Keratinocyte (primary cell): ENCODE measurements around the gene ORM2. TPM values are rescaled to one million over a fixed set of nuclear protein-coding genes. Genes with fewer than 3 reads are reported as not detected.
A peak's percentile ranks its signal among the peaks of the same experiment; 100 is the strongest.

Experiments used
- DNase-seq: peaks from one replicate; pipeline ENCODE4 v3.0.0-alpha.2; 2011; ENCODE audit warnings: low read depth, missing footprints, low spot score
- FAIRE-seq: peaks from 2 replicates; lab custom pipeline; 2011; peaks lifted over from hg19 to GRCh38; lab: Jason Lieb, UNC
- H2AFZ ChIP-seq: 2 replicates; pipeline ENCODE4 v1.6.0; 2012; ENCODE audit warnings: low read length, control low read depth, inconsistent platforms; ENCODE audit not compliant: control insufficient read depth
- H3K27ac ChIP-seq: 2 replicates; pipeline ENCODE4 v1.5.1; 2011; ENCODE audit warnings: low read length; ENCODE audit not compliant: control insufficient read depth, insufficient read depth
- H3K27me3 ChIP-seq: 3 replicates; pipeline ENCODE4 v1.6.0; 2011; ENCODE audit warnings: low read length; ENCODE audit not compliant: control insufficient read depth, insufficient read depth; ENCODE audit errors: extremely low read depth
- H3K36me3 ChIP-seq, 2 experiments: 2 replicates in 1 of 2; 3 replicates in 1 of 2; pipeline ENCODE4 v1.5.1; 2011; ENCODE audit warnings: low read length in 2 of 2, mild to moderate bottlenecking in 1 of 2; ENCODE audit not compliant: control insufficient read depth in 2 of 2, insufficient read depth in 2 of 2; ENCODE audit errors: extremely low read depth in 1 of 2
- H3K4me1 ChIP-seq: 3 replicates; pipeline ENCODE4 v1.5.1; 2011; ENCODE audit warnings: low read length; ENCODE audit not compliant: control insufficient read depth, insufficient read depth; ENCODE audit errors: extremely low read depth
- H3K4me2 ChIP-seq: 3 replicates; pipeline ENCODE4 v1.6.0; 2011; ENCODE audit warnings: low read depth, low read length; ENCODE audit not compliant: control insufficient read depth, insufficient read depth; ENCODE audit errors: extremely low read depth
- H3K4me3 ChIP-seq, 3 experiments: fragments of 200-600 bp in 1 of 3; sonication (generic) in 1 of 3; 2 replicates in 2 of 3; 3 replicates in 1 of 3; pipeline ENCODE4 v1.5.1; 2011 to 2016; ENCODE audit warnings: low read length in 3 of 3, mild to moderate bottlenecking in 3 of 3, control low read depth in 2 of 3, inconsistent platforms in 1 of 3, low read depth in 1 of 3, mixed read lengths in 1 of 3, mixed run types in 1 of 3, moderate library complexity in 1 of 3; ENCODE audit not compliant: control insufficient read depth in 2 of 3, insufficient read depth in 2 of 3; ENCODE audit errors: extremely low read depth in 1 of 3
- H3K79me2 ChIP-seq: 2 replicates; pipeline ENCODE4 v1.6.0; 2012; ENCODE audit warnings: low read length; ENCODE audit not compliant: control insufficient read depth, insufficient read depth
- H3K9ac ChIP-seq: 3 replicates; pipeline ENCODE4 v1.6.0; 2011; ENCODE audit warnings: low read length; ENCODE audit not compliant: control insufficient read depth, insufficient read depth; ENCODE audit errors: extremely low read depth
- H3K9me1 ChIP-seq: 3 replicates; pipeline ENCODE4 v1.6.0; 2011; ENCODE audit warnings: low read length; ENCODE audit not compliant: control insufficient read depth, insufficient read depth; ENCODE audit errors: extremely low read depth
- H3K9me3 ChIP-seq: 2 replicates; pipeline ENCODE4 v1.5.1; 2012; ENCODE audit warnings: low read depth, low read length; ENCODE audit not compliant: control insufficient read depth
- H4K20me1 ChIP-seq: 3 replicates; pipeline ENCODE4 v1.6.0; 2011; ENCODE audit warnings: low read length; ENCODE audit not compliant: control insufficient read depth, insufficient read depth; ENCODE audit errors: extremely low read depth
- EZH2 ChIP-seq: IDR thresholded peaks from one replicate; pipeline ENCODE4 v1.6.1; 2012; ENCODE audit warnings: inconsistent platforms, mild to moderate bottlenecking, low read length, moderate library complexity
- dilution Hi-C: fragments of 300-500 bp; cut with MboI; formaldehyde crosslinking; loops from one replicate; pipeline ENCODE4 v1.7.0; 2020; ENCODE audit warnings: low sequenced_read_pairs; ENCODE audit not compliant: extremely low pct_ligation_motif_present
- polyA plus RNA-seq, 5 experiments: library from polyadenylated mRNA; depleted of rRNA in 3 of 5; stranded (reverse) in 3 of 5; stranded (forward) in 1 of 5; unstranded in 1 of 5; fragments of >200 nt; gene quantifications; 1 replicate in 1 of 5; 2 replicates in 3 of 5; 3 replicates in 1 of 5; pipeline versions ENCODE4 v1.2.1 to v1.2.3, GENCODE V29; 2011 to 2012; ENCODE audit warnings: missing spikeins in 2 of 5, low read depth in 1 of 5, low replicate concordance in 1 of 5
- TF ChIP-seq, protein P1 (sequence below), 3 experiments: IDR thresholded peaks in 1 of 3; conservative IDR thresholded peaks in 1 of 3; optimal IDR thresholded peaks in 1 of 3; 2 replicates in 2 of 3; 3 replicates in 1 of 3; pipeline versions ENCODE3 to v1.5.1; 2011; ENCODE audit warnings: low read length in 3 of 3, mild to moderate bottlenecking in 3 of 3, moderate library complexity in 2 of 3, control low read depth in 1 of 3, inconsistent platforms in 1 of 3; ENCODE audit not compliant: insufficient read depth in 2 of 3; ENCODE audit errors: extremely low read depth in 1 of 3

The ORM2 gene
- polyA plus RNA-seq, 1 donor (not counting 4 experiments of a cell fraction or from before 2014, with no cell fraction given) = not detected

DNA sequence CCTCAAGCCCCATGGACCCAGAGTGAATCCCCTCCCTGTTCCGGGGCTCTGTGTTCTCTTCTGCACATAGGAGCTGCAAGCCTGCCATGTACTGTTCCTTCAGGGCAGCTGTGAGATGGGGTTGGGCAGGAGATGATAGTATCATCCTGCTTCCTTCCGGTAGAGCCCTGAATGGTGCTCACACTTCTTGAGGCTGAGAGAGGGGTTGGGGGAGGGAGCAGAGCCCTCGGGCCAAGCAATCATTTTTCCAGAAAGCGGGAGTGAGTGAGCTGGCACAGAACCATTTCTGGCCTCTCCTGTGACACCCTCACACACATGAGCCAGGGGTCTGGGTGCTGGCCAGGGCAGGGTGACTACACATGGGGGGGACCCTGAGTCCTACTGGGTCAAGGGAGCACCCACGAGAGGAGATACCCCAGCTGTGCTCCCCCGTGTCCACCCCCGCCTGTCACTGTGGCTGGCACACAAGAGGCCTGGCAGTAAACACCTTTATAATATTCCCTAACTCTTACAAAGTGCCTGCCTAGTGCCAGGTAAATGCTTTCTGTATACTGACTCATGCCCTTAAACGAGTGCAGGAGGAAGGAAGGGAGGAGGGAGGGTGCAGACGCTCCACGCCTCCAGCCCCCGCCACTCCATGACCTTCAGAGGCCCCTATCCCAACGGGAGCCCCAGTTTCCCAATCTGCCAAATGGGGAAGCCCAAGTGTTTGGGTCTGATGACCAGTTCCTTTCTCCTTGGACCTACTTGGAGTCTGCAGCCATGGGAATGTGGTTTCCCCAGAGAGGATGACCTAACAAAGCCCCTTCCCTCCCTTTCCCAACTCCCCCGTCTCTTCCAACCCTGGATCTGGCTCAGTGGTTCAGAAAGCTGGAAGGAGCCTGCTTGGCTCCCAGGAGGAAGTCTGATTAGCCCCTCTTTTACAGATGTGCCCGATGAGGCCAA, 42.6 kb downstream of the ORM2 start:
- peaks cover 17% of the 10 kb centered on the region for H3K4me1 ChIP-seq
- no peaks in the 10 kb centered on the region for H3K79me2 ChIP-seq
- H3K27ac ChIP-seq = peak overlapping the region; percentile 76
- dilution Hi-C loops = no loop called here
- DNase-seq (peak; percentile 59), FAIRE-seq (peak; percentile 84)
- TF ChIP-seq EZH2 = no peak
- TF ChIP-seq, protein P1, sequence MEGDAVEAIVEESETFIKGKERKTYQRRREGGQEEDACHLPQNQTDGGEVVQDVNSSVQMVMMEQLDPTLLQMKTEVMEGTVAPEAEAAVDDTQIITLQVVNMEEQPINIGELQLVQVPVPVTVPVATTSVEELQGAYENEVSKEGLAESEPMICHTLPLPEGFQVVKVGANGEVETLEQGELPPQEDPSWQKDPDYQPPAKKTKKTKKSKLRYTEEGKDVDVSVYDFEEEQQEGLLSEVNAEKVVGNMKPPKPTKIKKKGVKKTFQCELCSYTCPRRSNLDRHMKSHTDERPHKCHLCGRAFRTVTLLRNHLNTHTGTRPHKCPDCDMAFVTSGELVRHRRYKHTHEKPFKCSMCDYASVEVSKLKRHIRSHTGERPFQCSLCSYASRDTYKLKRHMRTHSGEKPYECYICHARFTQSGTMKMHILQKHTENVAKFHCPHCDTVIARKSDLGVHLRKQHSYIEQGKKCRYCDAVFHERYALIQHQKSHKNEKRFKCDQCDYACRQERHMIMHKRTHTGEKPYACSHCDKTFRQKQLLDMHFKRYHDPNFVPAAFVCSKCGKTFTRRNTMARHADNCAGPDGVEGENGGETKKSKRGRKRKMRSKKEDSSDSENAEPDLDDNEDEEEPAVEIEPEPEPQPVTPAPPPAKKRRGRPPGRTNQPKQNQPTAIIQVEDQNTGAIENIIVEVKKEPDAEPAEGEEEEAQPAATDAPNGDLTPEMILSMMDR (optimal IDR thresholded peaks at IDR 0.05 in 1 of 3, IDR thresholded peaks at IDR 0.05 in 1 of 3, conservative IDR thresholded peaks at IDR 0.05 in 1 of 3; ENCODE audit: extremely low read depth in 1 of 3, insufficient read depth in 2 of 3, low read length in 3 of 3) = no peak
- peak overlapping the region; percentile 50 for H3K9ac ChIP-seq
- H3K27me3 ChIP-seq = no peaks in the 10 kb centered on the region
- H3K4me3 ChIP-seq = peak overlapping the region in 1 of 3 experiments; percentile 22
- H3K36me3 ChIP-seq = peaks cover 0 to 4% of the 10 kb centered on the region in 2 experiments
- H4K20me1 ChIP-seq = no peaks in the 10 kb centered on the region
- H3K9me1 ChIP-seq = no peaks in the 10 kb centered on the region
- peak overlapping the region; percentile 74 for H3K4me2 ChIP-seq
- no peaks in the 10 kb centered on the region for H3K9me3 ChIP-seq
- peak overlapping the region; percentile 71 for H2AFZ ChIP-seq

DNA sequence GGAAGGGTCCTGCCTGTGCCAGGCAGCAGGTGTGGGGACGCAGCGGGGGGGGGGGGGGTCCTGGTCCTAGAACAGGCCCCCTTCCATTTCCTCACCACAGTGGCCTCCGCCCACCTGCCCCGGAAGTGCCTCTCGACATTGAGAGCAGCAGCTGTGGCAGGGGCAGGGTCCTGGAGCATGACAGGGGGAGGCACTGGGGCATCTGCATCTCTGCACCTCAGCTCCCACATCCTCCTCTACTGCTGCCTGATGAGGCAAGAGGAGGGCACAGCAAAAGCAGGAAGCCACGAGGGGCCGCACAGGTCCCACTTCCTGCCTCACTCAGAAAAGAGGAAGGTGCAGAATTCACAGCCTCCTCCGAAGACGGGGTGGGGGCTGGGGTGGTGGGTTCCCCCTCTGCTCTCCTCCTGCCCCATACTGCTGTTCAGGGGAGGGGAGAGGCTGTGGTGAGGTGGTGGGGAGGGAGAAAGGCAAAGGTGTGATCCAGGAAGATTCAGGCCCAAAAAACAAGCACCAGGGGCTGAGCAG, 43.3 kb downstream of the ORM2 start:
- no peak overlapping the region for H3K27ac ChIP-seq
- dilution Hi-C loops = no loop called here
- TF ChIP-seq EZH2 = no peak
- TF ChIP-seq, protein P1 (optimal IDR thresholded peaks at IDR 0.05 in 1 of 3, IDR thresholded peaks at IDR 0.05 in 1 of 3, conservative IDR thresholded peaks at IDR 0.05 in 1 of 3; ENCODE audit: extremely low read depth in 1 of 3, insufficient read depth in 2 of 3, low read length in 3 of 3) = no peak

More for the DNA sequence above, 43.3 kb downstream of the ORM2 start:
- Histone ChIP-seq H3K9me3 (no peaks in the 10 kb centered on the region), H4K20me1 (no peaks in the 10 kb centered on the region), H3K27me3 (no peaks in the 10 kb centered on the region), H3K79me2 (no peaks in the 10 kb centered on the region), H3K36me3 (peaks cover 0 to 5% of the 10 kb centered on the region in 2 experiments), H3K4me3 (no peak overlapping the region), H3K9ac (no peak overlapping the region), H2AFZ (no peak overlapping the region), H3K4me1 (peaks cover 17% of the 10 kb centered on the region), H3K4me2 (no peak overlapping the region), H3K9me1 (no peaks in the 10 kb centered on the region)
- no peak for DNase-seq
- no peak for FAIRE-seq
